Suprapubic skin (tissue), 3 donors: ENCODE data around the gene NKPD1.

Source experiments
- CTCF ChIP-seq, 2 donors: fragments of 200-600 bp in 1 of 2; fragments of 450-650 bp in 1 of 2; sonication (generic) in 1 of 2; IDR thresholded peaks; one replicate each; pipeline ENCODE4 v1.5.1; 2016 to 2019; ENCODE audit warnings: antibody characterized with exemption in 2 of 2, mild to moderate bottlenecking in 1 of 2, moderate library complexity in 1 of 2
- EP300 ChIP-seq: sonication (generic); formaldehyde crosslinking; IDR thresholded peaks from one replicate; pipeline ENCODE4 v1.6.1; 2017; ENCODE audit warnings: antibody characterized with exemption
- POLR2A ChIP-seq, 2 donors: fragments of 450-650 bp; IDR thresholded peaks; one replicate each; pipeline ENCODE4 v1.6.1; 2017; ENCODE audit warnings: antibody characterized with exemption in 2 of 2, mild to moderate bottlenecking in 2 of 2, moderate library complexity in 2 of 2

- TF ChIP-seq POLR2A (IDR thresholded peaks at IDR 0.05): no peak
- TF ChIP-seq CTCF (IDR thresholded peaks at IDR 0.05): no peak
- TF ChIP-seq EP300: no peak
These were observed 24.1 kb downstream of the NKPD1 start for GRCh38 chr19:45136507-45137178.
